GM11168 (cell line): ENCODE results near the gene CHST14.

Experiments
- in situ Hi-C: fragments of 300-500 bp; cut with MboI; formaldehyde crosslinking; loops from one replicate; pipeline ENCODE4 v1.12.0; 2022; ENCODE audit warnings: low sequenced_read_pairs; ENCODE audit not compliant: unreplicated experiment

Gene CHST14

GRCh38 chr15:40486066-40486770 is 15.4 kb downstream of the CHST14 start:
- in situ Hi-C loops, result no loop called here

GRCh38 chr15:40487816-40488682 is 17.3 kb downstream of the CHST14 start:
- in situ Hi-C loops, result no loop called here

- in situ Hi-C loops, result no loop called here
Measured at GRCh38 chr15:40489274-40490175, 18.7 kb downstream of the CHST14 start.

GRCh38 chr15:40493089-40493840 is 22.5 kb downstream of the CHST14 start:
- in situ Hi-C loops, result no loop called here

GRCh38 chr15:40495516-40495915 is 24.7 kb downstream of the CHST14 start:
- in situ Hi-C loops, result no loop called here

- in situ Hi-C loops, result no loop called here
Measured at GRCh38 chr15:40498418-40498817, 27.6 kb downstream of the CHST14 start.

GRCh38 chr15:40498891-40499290 is 28.1 kb downstream of the CHST14 start:
- in situ Hi-C loops, result no loop called here

GRCh38 chr15:40499931-40500330 is 29.1 kb downstream of the CHST14 start:
- in situ Hi-C loops, result no loop called here

- in situ Hi-C loops, result no loop called here
Measured at GRCh38 chr15:40500568-40501330, 30.0 kb downstream of the CHST14 start.

- in situ Hi-C loops, result no loop called here
Measured at GRCh38 chr15:40501487-40501886, 30.7 kb downstream of the CHST14 start.

- in situ Hi-C loops, result no loop called here
Measured at GRCh38 chr15:40506964-40507571, 36.3 kb downstream of the CHST14 start.

- in situ Hi-C loops, result no loop called here
Measured at GRCh38 chr15:40508216-40508615, 37.4 kb downstream of the CHST14 start.

GRCh38 chr15:40510201-40510600 is 39.4 kb downstream of the CHST14 start:
- in situ Hi-C loops, result no loop called here

- in situ Hi-C loops, result no loop called here
Measured at GRCh38 chr15:40511093-40511471, 40.3 kb downstream of the CHST14 start.

- in situ Hi-C loops, result no loop called here
Measured at GRCh38 chr15:40511472-40512133, 40.8 kb downstream of the CHST14 start.

- in situ Hi-C loops, result no loop called here
Measured at GRCh38 chr15:40512440-40512839, 41.7 kb downstream of the CHST14 start.

GRCh38 chr15:40513609-40514008 is 42.8 kb downstream of the CHST14 start:
- in situ Hi-C loops, result no loop called here

GRCh38 chr15:40516322-40516721 is 45.5 kb downstream of the CHST14 start:
- in situ Hi-C loops, result no loop called here
